Uterus (tissue), 2 donors: ENCODE results near the gene TULP1.

Experiments used
- CTCF ChIP-seq, 4 experiments: fragments of 200-600 bp in 2 of 4; fragments of 450-650 bp in 2 of 4; sonication (generic) in 2 of 4; IDR thresholded peaks; one replicate each; pipeline ENCODE4 v1.5.1; 2016 to 2019; ENCODE audit warnings: antibody characterized with exemption in 4 of 4, mild to moderate bottlenecking in 2 of 4, moderate library complexity in 1 of 4
- POLR2A ChIP-seq, 2 donors: fragments of 450-650 bp; IDR thresholded peaks; one replicate each; pipeline ENCODE4 v1.6.1; 2016; ENCODE audit warnings: antibody characterized with exemption in 2 of 2, mild to moderate bottlenecking in 1 of 2, moderate library complexity in 1 of 2

- no peak for TF ChIP-seq CTCF (IDR thresholded peaks at IDR 0.05)
- peak in 1 of 2 donors; percentile 8 for TF ChIP-seq POLR2A (IDR thresholded peaks at IDR 0.05)
Observed at GRCh38 chr6:35485402-35485877, 27.3 kb downstream of the TULP1 start.
